GM18526 (cell line): ENCODE data around the gene PLCB1.

Source experiments
- POLR2A ChIP-seq: IDR thresholded peaks from 3 replicates; pipeline ENCODE4 v1.6.1; 2011; ENCODE audit not compliant: insufficient read length; ENCODE audit errors: extremely low read depth

Gene PLCB1

GRCh38 chr20:8361779-8362178, 229.7 kb downstream of the PLCB1 start:
- TF ChIP-seq POLR2A = no peak

DNA sequence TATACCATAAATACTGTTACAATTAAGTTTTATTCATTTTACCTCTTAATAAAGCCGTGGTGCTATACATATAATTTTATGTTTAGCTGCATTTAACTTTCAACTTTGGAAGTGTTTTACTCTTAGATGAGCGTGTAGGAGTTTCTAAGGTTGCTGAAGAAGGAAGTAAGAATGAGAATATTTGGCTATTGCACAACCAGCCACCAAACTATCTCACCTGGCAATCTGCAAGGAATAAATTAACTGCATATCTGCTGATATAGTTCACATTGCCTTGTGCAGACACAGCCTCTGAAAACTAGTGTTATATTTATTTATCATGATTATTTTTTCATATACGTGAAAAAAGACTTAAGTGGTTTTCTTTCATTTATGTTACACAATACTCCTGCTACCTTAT, 230.4 kb downstream of the PLCB1 start:
- TF ChIP-seq POLR2A = no peak

- no peak for TF ChIP-seq POLR2A
Observed at GRCh38 chr20:8363970-8364733, 232.1 kb downstream of the PLCB1 start.

- no peak for TF ChIP-seq POLR2A
Observed at GRCh38 chr20:8364734-8365078, 232.6 kb downstream of the PLCB1 start.

DNA sequence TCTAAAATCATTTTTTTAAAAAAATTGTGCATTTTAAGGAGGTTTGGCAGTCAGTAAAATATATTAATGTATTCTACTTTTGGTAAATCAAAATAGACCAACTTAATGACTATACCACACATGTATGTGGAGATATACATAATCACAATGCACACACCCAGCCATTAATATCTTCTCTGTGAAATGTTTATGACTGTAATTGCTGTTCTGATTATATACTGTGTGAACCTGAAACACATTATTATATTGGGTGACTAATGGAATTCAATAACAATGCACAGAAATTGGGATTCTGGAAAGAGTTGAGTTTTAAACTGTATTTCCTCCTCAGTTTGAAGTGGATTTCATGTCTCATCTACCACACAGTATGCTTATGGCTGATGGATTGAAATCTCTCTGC, 233.6 kb downstream of the PLCB1 start:
- TF ChIP-seq POLR2A = no peak

DNA sequence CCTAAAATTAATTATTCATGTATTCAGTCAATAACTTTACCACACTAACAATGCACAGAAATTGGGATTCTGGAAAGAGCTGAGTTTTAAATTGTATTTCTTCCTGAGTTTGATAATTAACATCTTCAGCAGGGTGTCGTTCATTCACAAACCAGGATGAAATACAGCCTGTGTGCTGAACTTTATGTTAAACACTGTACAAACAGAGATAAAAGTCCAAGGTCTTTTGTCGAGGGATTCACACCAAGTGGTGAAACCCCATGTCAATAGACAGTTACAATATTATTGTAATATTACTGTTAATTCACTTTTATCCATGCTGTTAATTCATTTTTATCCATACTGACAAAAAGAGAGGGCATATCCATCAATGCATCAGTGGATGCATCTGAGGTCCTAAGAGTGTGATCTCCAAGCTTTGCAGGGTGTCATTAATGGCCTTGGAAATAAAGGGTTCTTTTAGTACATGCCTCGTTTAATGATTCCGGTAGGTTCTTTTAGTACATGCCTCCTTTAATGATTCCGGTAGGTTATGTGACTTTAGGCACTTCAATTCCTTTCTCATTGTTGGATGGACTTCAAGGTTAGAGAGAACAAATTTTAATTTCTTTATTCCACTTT, 234.3 kb downstream of the PLCB1 start:
- no peak for TF ChIP-seq POLR2A

DNA sequence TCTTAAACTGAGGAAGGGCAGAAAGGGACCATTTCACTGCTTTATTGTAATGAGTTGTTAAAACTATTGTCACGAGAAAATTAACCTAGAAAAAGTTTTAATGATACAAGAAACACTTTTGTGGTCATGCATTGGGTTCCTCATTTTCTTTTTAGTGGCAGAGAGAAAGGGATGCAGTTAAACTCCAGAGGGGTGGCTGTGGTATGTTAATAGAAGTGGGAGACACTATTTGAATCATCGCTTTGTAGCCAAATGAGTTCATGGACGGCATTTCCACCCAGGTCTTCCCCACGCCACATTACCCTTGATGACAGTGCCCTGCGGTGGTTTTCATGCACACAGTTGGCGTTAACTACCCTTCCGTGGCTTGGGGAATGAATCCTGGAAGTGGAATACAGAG, 235.6 kb downstream of the PLCB1 start:
- TF ChIP-seq POLR2A = no peak

- TF ChIP-seq POLR2A = no peak
Observed at GRCh38 chr20:8368670-8369069, 236.6 kb downstream of the PLCB1 start.

GRCh38 chr20:8369311-8369710, 237.2 kb downstream of the PLCB1 start:
- TF ChIP-seq POLR2A = no peak

GRCh38 chr20:8370774-8371173, 238.7 kb downstream of the PLCB1 start:
- TF ChIP-seq POLR2A = no peak

- TF ChIP-seq POLR2A = no peak
Observed at GRCh38 chr20:8372824-8373380, 240.8 kb downstream of the PLCB1 start.

- TF ChIP-seq POLR2A = no peak
Observed at GRCh38 chr20:8373579-8373978, 241.5 kb downstream of the PLCB1 start.

DNA sequence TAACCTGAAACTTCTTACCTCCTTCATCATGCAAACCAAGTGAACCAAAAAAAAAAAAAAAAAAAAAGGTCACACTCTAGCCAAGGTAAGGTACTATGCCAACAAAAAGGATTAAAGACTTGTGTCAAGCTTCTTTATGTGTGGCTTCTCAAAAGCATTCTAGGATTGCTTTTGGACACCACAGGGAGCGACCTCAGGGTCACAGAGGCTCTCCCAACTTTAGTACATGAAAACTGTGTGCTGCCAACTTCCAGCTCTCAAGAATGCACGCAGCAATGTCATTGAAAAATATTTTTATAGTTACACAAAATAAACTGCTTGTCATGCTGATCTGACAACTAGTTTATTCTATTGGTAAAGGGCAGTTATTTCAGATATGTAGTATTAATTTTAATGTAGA, 243.8 kb downstream of the PLCB1 start:
- no peak for TF ChIP-seq POLR2A

DNA sequence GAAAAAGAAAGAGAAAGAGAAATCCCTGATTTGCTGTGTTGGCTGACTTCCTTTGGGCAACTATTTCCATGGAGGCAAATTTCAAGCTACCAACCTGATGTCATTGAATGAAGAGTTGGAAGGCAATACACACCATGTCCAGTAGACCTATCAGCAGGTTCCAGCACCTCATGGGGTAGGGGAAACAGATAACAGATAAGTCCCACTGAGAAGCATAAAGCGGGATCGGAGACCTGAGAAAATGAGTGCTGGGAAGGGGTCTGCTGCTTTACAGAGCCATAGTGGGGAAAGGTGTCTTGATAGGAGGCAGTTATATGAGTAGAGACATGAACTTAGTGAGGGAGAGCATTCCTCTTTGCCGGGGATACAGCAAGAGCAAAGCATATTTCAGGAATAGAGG, 244.9 kb downstream of the PLCB1 start:
- no peak for TF ChIP-seq POLR2A

- no peak for TF ChIP-seq POLR2A
Observed at GRCh38 chr20:8385247-8385646, 253.2 kb downstream of the PLCB1 start.

DNA sequence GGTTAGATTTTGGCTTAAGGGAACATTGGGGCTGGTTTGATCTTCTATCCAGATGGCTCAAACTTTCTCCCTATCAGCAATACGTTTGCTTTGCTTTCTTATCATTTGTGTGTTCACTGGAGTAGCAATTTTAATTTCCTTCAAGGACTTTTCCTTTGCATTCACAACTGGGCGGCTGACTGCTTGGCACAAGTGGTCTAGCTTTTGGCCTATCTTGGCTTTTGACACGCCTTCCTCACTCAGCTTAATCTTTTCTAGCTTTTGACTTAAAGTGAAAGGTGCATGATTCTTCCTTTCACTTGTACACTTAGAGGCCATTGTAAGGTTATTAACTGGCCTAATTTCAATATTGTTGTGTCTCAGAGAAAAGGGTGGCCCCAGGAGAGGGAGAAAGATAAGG, 254.9 kb downstream of the PLCB1 start:
- TF ChIP-seq POLR2A = no peak

DNA sequence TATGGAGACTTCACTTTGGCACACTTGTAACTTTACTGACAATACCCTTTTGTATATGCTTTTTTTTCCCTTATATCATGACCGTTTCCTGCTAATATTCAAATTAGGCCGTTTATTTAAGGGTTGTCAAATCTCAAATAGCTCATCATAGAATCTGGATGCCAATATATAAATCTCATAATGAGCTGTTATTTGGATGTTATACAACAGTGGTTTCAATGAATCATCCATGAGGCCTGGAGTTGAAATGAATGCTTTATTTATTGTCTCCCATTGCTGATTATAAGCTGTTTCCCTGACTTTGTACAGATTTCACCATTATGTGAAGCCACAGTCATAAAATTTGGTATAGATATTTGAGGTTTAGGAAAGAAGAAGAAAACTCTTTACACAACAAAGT, 256.1 kb downstream of the PLCB1 start:
- TF ChIP-seq POLR2A = no peak
